Measurements from ENCODE around the gene NEU1. TPM values are rescaled to one million over a fixed set of nuclear protein-coding genes. Genes with fewer than 3 reads are reported as not detected.

NEU1 gene
- total RNA-seq, 1 donor from 2014 or later: 19.2 TPM

GRCh38 chr6:31882344-31882743 is 19.7 kb upstream of the NEU1 start:
- DNase-seq (no peak), ATAC-seq (ENCODE audit: low read depth) (no peak)
- intact Hi-C loops (cut with micrococcal nuclease): no loop called here
- ChIA-PET CTCF (no interaction called here), POLR2A (interaction anchor here (0.6 to 0.7 kb wide), 2 partner anchors 26 to 258 kb away, joined by 4 to 9 read pairs; no protein-coding TSS in a partner anchor)
- H3K4me3 Mint-ChIP-seq: no peak overlapping the region
- no peak overlapping the region for H3K27ac Mint-ChIP-seq
- TF ChIP-seq CTCF (IDR thresholded peaks at IDR 0.05): no peak
- H3K36me3 Mint-ChIP-seq (ENCODE audit: low read depth): peaks cover 76% of the 10 kb centered on the region
- no peaks in the 10 kb centered on the region for H3K27me3 Mint-ChIP-seq
- no peaks in the 10 kb centered on the region for H3K4me1 Mint-ChIP-seq
- no peaks in the 10 kb centered on the region for H3K9me3 Mint-ChIP-seq

GRCh38 chr6:31881136-31881859 is 18.7 kb upstream of the NEU1 start:
- POLR2A ChIA-PET: interaction anchor here (0.7 to 0.9 kb wide), 3 partner anchors 25 to 217 kb away, joined by 3 to 4 read pairs (median 3); partner anchors contain the start of gene GPANK1
- no peak for DNase-seq
- peaks cover 66% of the 10 kb centered on the region for H3K36me3 Mint-ChIP-seq (ENCODE audit: low read depth)

GRCh38 chr6:31880616-31881015 is 18.0 kb upstream of the NEU1 start:
- Mint-ChIP-seq H3K27me3 (no peaks in the 10 kb centered on the region), H3K4me3 (no peak overlapping the region), H3K36me3 (ENCODE audit: low read depth) (peaks cover 60% of the 10 kb centered on the region), H3K27ac (no peak overlapping the region), H3K4me1 (no peaks in the 10 kb centered on the region), H3K9me3 (no peaks in the 10 kb centered on the region)
- ChIA-PET POLR2A (no interaction called here), CTCF (no interaction called here)
- ATAC-seq (ENCODE audit: low read depth) (no peak), DNase-seq (no peak)
- TF ChIP-seq CTCF (IDR thresholded peaks at IDR 0.05): no peak
- intact Hi-C loops (cut with micrococcal nuclease): no loop called here

More at GRCh38 chr6:31881136-31881859, 18.7 kb upstream of the NEU1 start:
- Mint-ChIP-seq H3K4me3 (no peak overlapping the region), H3K27me3 (no peaks in the 10 kb centered on the region), H3K4me1 (no peaks in the 10 kb centered on the region), H3K27ac (no peak overlapping the region), H3K9me3 (no peaks in the 10 kb centered on the region)
- TF ChIP-seq CTCF (IDR thresholded peaks at IDR 0.05): no peak
- ATAC-seq (ENCODE audit: low read depth): no peak
- intact Hi-C loops (cut with micrococcal nuclease): no loop called here
- CTCF ChIA-PET: no interaction called here

- TF ChIP-seq CTCF (IDR thresholded peaks at IDR 0.05): no peak
- intact Hi-C loops (cut with micrococcal nuclease): no loop called here
- no peak overlapping the region for H3K4me3 Mint-ChIP-seq
- no peaks in the 10 kb centered on the region for H3K9me3 Mint-ChIP-seq
- no peak for ATAC-seq (ENCODE audit: low read depth)
- ChIA-PET CTCF (no interaction called here), POLR2A (no interaction called here)
- no peak overlapping the region for H3K27ac Mint-ChIP-seq
- H3K27me3 Mint-ChIP-seq: no peaks in the 10 kb centered on the region
- no peaks in the 10 kb centered on the region for H3K4me1 Mint-ChIP-seq
- H3K36me3 Mint-ChIP-seq (ENCODE audit: low read depth): peaks cover 52% of the 10 kb centered on the region
- no peak for DNase-seq
These were observed 17.3 kb upstream of the NEU1 start for GRCh38 chr6:31879901-31880300.

GRCh38 chr6:31879143-31879542 is 16.5 kb upstream of the NEU1 start:
- no peaks in the 10 kb centered on the region for H3K4me1 Mint-ChIP-seq
- POLR2A ChIA-PET: no interaction called here
- H3K27me3 Mint-ChIP-seq: no peaks in the 10 kb centered on the region
- no peak for TF ChIP-seq CTCF (IDR thresholded peaks at IDR 0.05)
- H3K4me3 Mint-ChIP-seq: no peak overlapping the region
- peaks cover 46% of the 10 kb centered on the region for H3K36me3 Mint-ChIP-seq (ENCODE audit: low read depth)
- no peak for ATAC-seq (ENCODE audit: low read depth)
- H3K27ac Mint-ChIP-seq: no peak overlapping the region
- H3K9me3 Mint-ChIP-seq: no peaks in the 10 kb centered on the region
- intact Hi-C loops (cut with micrococcal nuclease): no loop called here
- no peak for DNase-seq
- CTCF ChIA-PET: no interaction called here

Data from activated B cell treated with CpG ODN at 0.5 μM for 24 hours (primary cell).